OCI-LY3 (cell line): Measurements from ENCODE around the gene SNAP29.
"Not testable (repeated sequence)": the region's sequence is repeated elsewhere in the genome, so short reads cannot be mapped to it uniquely, and the experiment has no call there.

ENCODE experiments used
- H2AFZ ChIP-seq: fragments of 200-600, 300-600 bp; shearing (Covaris generic); 2 replicates; pipeline ENCODE4 v1.6.0; 2014; ENCODE audit warnings: antibody characterized with exemption, low read depth, low read length
- H3K27ac ChIP-seq: fragments of 200-600, 300-600 bp; sonication (generic); 2 replicates; pipeline ENCODE4 v1.5.1; 2014; ENCODE audit warnings: mild to moderate bottlenecking, low read length, moderate library complexity, mixed read lengths
- H3K27me3 ChIP-seq: fragments of 200-600, 300-600 bp; sonication (generic); 2 replicates; pipeline ENCODE4 v1.6.1; 2014; ENCODE audit warnings: low read depth, low read length, mixed read lengths
- H3K36me3 ChIP-seq: fragments of 200-600, 300-600 bp; sonication (generic); replicated peaks from 2 replicates; pipeline ENCODE3; 2014; ENCODE audit warnings: low read depth, low read length, mixed read lengths
- H3K4me1 ChIP-seq: fragments of 300-600, 200-600 bp; sonication (generic); 2 replicates; pipeline ENCODE4 v1.6.1; 2014; ENCODE audit warnings: low read length, mixed read lengths
- H3K4me2 ChIP-seq: fragments of 200-600, 300-600 bp; sonication (generic); 2 replicates; pipeline ENCODE4 v1.6.1; 2014; ENCODE audit warnings: low read length, mixed read lengths
- H3K4me3 ChIP-seq: fragments of 300-600, 200-600 bp; sonication (generic); 2 replicates; pipeline ENCODE4 v1.5.1; 2014; ENCODE audit warnings: antibody characterized with exemption, mild to moderate bottlenecking, low read length, moderate library complexity
- H3K79me2 ChIP-seq: fragments of 300-600, 200-600 bp; shearing (Covaris generic); 2 replicates; pipeline ENCODE4 v1.6.1; 2014; ENCODE audit warnings: mild to moderate bottlenecking, low read length, mixed read lengths
- H3K9ac ChIP-seq: fragments of 300-600, 200-600 bp; shearing (Covaris generic); 2 replicates; pipeline ENCODE4 v1.6.0; 2014; ENCODE audit warnings: mild to moderate bottlenecking, low read length, moderate library complexity
- H3K9me3 ChIP-seq: fragments of 200-600, 300-600 bp; shearing (Covaris generic); 2 replicates; pipeline ENCODE4 v1.6.1; 2014; ENCODE audit warnings: low read length, mixed read lengths; ENCODE audit not compliant: insufficient read depth
- H4K20me1 ChIP-seq: fragments of 200-600, 300-600 bp; sonication (generic); 2 replicates; pipeline ENCODE4 v1.6.1; 2016; ENCODE audit warnings: low read length, mixed read lengths; ENCODE audit not compliant: insufficient read depth
- CTCF ChIP-seq: fragments of 200-600, 300-600 bp; sonication (generic); IDR thresholded peaks from 2 replicates; pipeline ENCODE4 v1.5.1; 2014; ENCODE audit warnings: antibody characterized with exemption, low read length, low read depth
- EZH2phosphoT487 ChIP-seq: fragments of 200-600 bp; shearing (Covaris generic); IDR thresholded peaks from 2 replicates; pipeline ENCODE4 v1.6.1; 2018; ENCODE audit warnings: antibody characterized with exemption, mixed run types, low read depth

Gene SNAP29

GRCh38 chr22:20823264-20823663 lies 35.5 kb upstream of the SNAP29 start:
- no peak overlapping the region for H3K4me2 ChIP-seq

GRCh38 chr22:20825216-20825615 lies 33.6 kb upstream of the SNAP29 start:
- not testable (repeated sequence) for H3K27me3 ChIP-seq, H3K4me2 ChIP-seq, H3K4me3 ChIP-seq, H3K79me2 ChIP-seq, H3K4me1 ChIP-seq, H3K27ac ChIP-seq, H4K20me1 ChIP-seq, H3K9me3 ChIP-seq, H3K9ac ChIP-seq, H2AFZ ChIP-seq
- peaks cover 13% of the 10 kb centered on the region for H3K36me3 ChIP-seq

More at GRCh38 chr22:20823264-20823663, 35.5 kb upstream of the SNAP29 start:
- Histone ChIP-seq H3K9ac (no peak overlapping the region), H2AFZ (no peak overlapping the region), H3K36me3 (peaks cover 21% of the 10 kb centered on the region), H3K4me3 (no peak overlapping the region), H3K27me3 (no peaks in the 10 kb centered on the region), H3K27ac (no peak overlapping the region), H4K20me1 (no peaks in the 10 kb centered on the region), H3K4me1 (no peaks in the 10 kb centered on the region), H3K9me3 (no peaks in the 10 kb centered on the region), H3K79me2 (no peaks in the 10 kb centered on the region)
- no peak for TF ChIP-seq EZH2phosphoT487
- no peak for TF ChIP-seq CTCF

GRCh38 chr22:20825624-20826023 lies 33.2 kb upstream of the SNAP29 start:
- no peak overlapping the region for H3K4me3 ChIP-seq
- H3K9ac ChIP-seq = no peak overlapping the region
- TF ChIP-seq EZH2phosphoT487 (no peak), CTCF (no peak)
- no peaks in the 10 kb centered on the region for H3K9me3 ChIP-seq
- peaks cover 16% of the 10 kb centered on the region for H3K36me3 ChIP-seq
- H4K20me1 ChIP-seq = no peaks in the 10 kb centered on the region
- no peaks in the 10 kb centered on the region for H3K4me1 ChIP-seq
- no peaks in the 10 kb centered on the region for H3K27me3 ChIP-seq
- no peak overlapping the region for H2AFZ ChIP-seq
- H3K27ac ChIP-seq = no peak overlapping the region
- H3K79me2 ChIP-seq = no peaks in the 10 kb centered on the region
- no peak overlapping the region for H3K4me2 ChIP-seq

- not testable (repeated sequence) for H3K27ac ChIP-seq, H3K27me3 ChIP-seq, H2AFZ ChIP-seq, H3K79me2 ChIP-seq, H3K4me1 ChIP-seq, H4K20me1 ChIP-seq, H3K4me3 ChIP-seq, H3K9me3 ChIP-seq, H3K9ac ChIP-seq, H3K4me2 ChIP-seq
- peaks cover 16% of the 10 kb centered on the region for H3K36me3 ChIP-seq
These were observed 32.2 kb upstream of the SNAP29 start for GRCh38 chr22:20826373-20827152.

- no peak overlapping the region for H3K4me3 ChIP-seq
- H3K9me3 ChIP-seq = no peaks in the 10 kb centered on the region
- no peak overlapping the region for H2AFZ ChIP-seq
- peaks cover 26% of the 10 kb centered on the region for H3K36me3 ChIP-seq
- H3K27me3 ChIP-seq = no peaks in the 10 kb centered on the region
- H3K4me1 ChIP-seq = no peaks in the 10 kb centered on the region
- H3K27ac ChIP-seq = no peak overlapping the region
- H3K9ac ChIP-seq = no peak overlapping the region
- no peak overlapping the region for H3K4me2 ChIP-seq
- no peaks in the 10 kb centered on the region for H4K20me1 ChIP-seq
- TF ChIP-seq CTCF (no peak), EZH2phosphoT487 (no peak)
- no peaks in the 10 kb centered on the region for H3K79me2 ChIP-seq
These were observed 29.2 kb upstream of the SNAP29 start for GRCh38 chr22:20829491-20830134.
